Measurements from ENCODE around the gene HLA-DPA1.
"Not testable (repeated sequence)": the region's sequence is repeated elsewhere in the genome, so short reads cannot be mapped to it uniquely, and the experiment has no call there.

Gene HLA-DPA1

DNA sequence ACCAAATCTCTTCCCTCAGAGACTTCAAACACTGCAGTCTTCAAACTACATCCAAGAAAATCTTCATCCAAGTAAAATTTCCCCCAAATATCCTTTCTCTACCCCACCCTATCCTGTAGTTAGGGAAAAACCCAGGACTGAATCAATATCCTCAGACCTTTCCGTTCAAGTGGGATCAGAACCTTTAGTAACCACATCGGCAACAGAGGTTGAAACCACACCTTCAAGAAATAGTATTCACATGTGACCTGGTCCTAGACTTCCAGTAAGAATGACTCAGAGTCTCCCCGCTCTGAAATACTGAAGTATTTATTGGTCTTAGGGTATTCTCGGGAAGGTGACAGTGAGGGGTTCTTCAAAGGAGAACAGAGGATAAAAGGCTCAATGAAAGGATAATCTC, 8.7 kb downstream of the HLA-DPA1 start:
- H3K4me3 ChIP-seq (ENCODE audit: low read depth in 1 of 2, low read length in 2 of 2), result no peak overlapping the region
- H2AFZ ChIP-seq (ENCODE audit: low read depth, low read length), result no peak overlapping the region
- no peaks in the 10 kb centered on the region for H3K79me2 ChIP-seq (ENCODE audit: insufficient read depth, low read length)
- H3K27me3 ChIP-seq (ENCODE audit: insufficient read depth, low read length, poor library complexity), result peaks cover 38% of the 10 kb centered on the region
- H3K4me1 ChIP-seq (ENCODE audit: insufficient read depth, low read length), result no peaks in the 10 kb centered on the region
- H3K27ac ChIP-seq (ENCODE audit: low read length), result no peak overlapping the region
- no peaks in the 10 kb centered on the region for H4K20me1 ChIP-seq (ENCODE audit: insufficient read depth, low read length)
- no peaks in the 10 kb centered on the region for H3K9me3 ChIP-seq (ENCODE audit: insufficient read depth, low read length, severe bottlenecking)
- DNase-seq (no peak), ATAC-seq (ENCODE audit: insufficient read depth, low read depth) (no peak)
- H3K9ac ChIP-seq (ENCODE audit: low read depth, low read length), result no peak overlapping the region
- no peak overlapping the region for H3K4me2 ChIP-seq (ENCODE audit: insufficient read depth, low read length)
- no peaks in the 10 kb centered on the region for H3K36me3 ChIP-seq (ENCODE audit: insufficient read depth, low read length)
- TF ChIP-seq EZH2 (IDR thresholded peaks at IDR 0.05; ENCODE audit: borderline replicate concordance, low read depth, low read length, severe bottlenecking), result no peak
- TF ChIP-seq, protein P1, sequence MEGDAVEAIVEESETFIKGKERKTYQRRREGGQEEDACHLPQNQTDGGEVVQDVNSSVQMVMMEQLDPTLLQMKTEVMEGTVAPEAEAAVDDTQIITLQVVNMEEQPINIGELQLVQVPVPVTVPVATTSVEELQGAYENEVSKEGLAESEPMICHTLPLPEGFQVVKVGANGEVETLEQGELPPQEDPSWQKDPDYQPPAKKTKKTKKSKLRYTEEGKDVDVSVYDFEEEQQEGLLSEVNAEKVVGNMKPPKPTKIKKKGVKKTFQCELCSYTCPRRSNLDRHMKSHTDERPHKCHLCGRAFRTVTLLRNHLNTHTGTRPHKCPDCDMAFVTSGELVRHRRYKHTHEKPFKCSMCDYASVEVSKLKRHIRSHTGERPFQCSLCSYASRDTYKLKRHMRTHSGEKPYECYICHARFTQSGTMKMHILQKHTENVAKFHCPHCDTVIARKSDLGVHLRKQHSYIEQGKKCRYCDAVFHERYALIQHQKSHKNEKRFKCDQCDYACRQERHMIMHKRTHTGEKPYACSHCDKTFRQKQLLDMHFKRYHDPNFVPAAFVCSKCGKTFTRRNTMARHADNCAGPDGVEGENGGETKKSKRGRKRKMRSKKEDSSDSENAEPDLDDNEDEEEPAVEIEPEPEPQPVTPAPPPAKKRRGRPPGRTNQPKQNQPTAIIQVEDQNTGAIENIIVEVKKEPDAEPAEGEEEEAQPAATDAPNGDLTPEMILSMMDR (IDR thresholded peaks at IDR 0.05; ENCODE audit: borderline replicate concordance, extremely low read depth, low read length, poor library complexity, severe bottlenecking), result no peak

GRCh38 chr6:33063435-33063834, 10.0 kb downstream of the HLA-DPA1 start:
- H3K27ac ChIP-seq (ENCODE audit: low read length); H3K9me3 ChIP-seq (ENCODE audit: insufficient read depth, low read length, severe bottlenecking); DNase-seq; H3K4me1 ChIP-seq (ENCODE audit: insufficient read depth, low read length); H4K20me1 ChIP-seq (ENCODE audit: insufficient read depth, low read length); H3K36me3 ChIP-seq (ENCODE audit: insufficient read depth, low read length); H3K9ac ChIP-seq (ENCODE audit: low read depth, low read length); H3K4me3 ChIP-seq (ENCODE audit: low read depth in 1 of 2, low read length in 2 of 2); H3K4me2 ChIP-seq (ENCODE audit: insufficient read depth, low read length); H3K79me2 ChIP-seq (ENCODE audit: insufficient read depth, low read length); ATAC-seq (ENCODE audit: insufficient read depth, low read depth); H2AFZ ChIP-seq (ENCODE audit: low read depth, low read length): not testable (repeated sequence)
- peaks cover 27% of the 10 kb centered on the region for H3K27me3 ChIP-seq (ENCODE audit: insufficient read depth, low read length, poor library complexity)

GRCh38 chr6:33061987-33062386, 11.5 kb downstream of the HLA-DPA1 start:
- Histone ChIP-seq H3K4me1 (ENCODE audit: insufficient read depth, low read length) (no peaks in the 10 kb centered on the region), H3K9ac (ENCODE audit: low read depth, low read length) (no peak overlapping the region), H3K4me2 (ENCODE audit: insufficient read depth, low read length) (no peak overlapping the region), H3K79me2 (ENCODE audit: insufficient read depth, low read length) (no peaks in the 10 kb centered on the region), H2AFZ (ENCODE audit: low read depth, low read length) (no peak overlapping the region), H3K9me3 (ENCODE audit: insufficient read depth, low read length, severe bottlenecking) (no peaks in the 10 kb centered on the region), H3K27me3 (ENCODE audit: insufficient read depth, low read length, poor library complexity) (peaks cover 27% of the 10 kb centered on the region), H3K36me3 (ENCODE audit: insufficient read depth, low read length) (no peaks in the 10 kb centered on the region), H3K27ac (ENCODE audit: low read length) (no peak overlapping the region), H4K20me1 (ENCODE audit: insufficient read depth, low read length) (no peaks in the 10 kb centered on the region), H3K4me3 (ENCODE audit: low read depth in 1 of 2, low read length in 2 of 2) (no peak overlapping the region)
- no peak for ATAC-seq (ENCODE audit: insufficient read depth, low read depth)
- DNase-seq, result no peak
- TF ChIP-seq, protein P1 (IDR thresholded peaks at IDR 0.05; ENCODE audit: borderline replicate concordance, extremely low read depth, low read length, poor library complexity, severe bottlenecking), result no peak
- TF ChIP-seq EZH2 (IDR thresholded peaks at IDR 0.05; ENCODE audit: borderline replicate concordance, low read depth, low read length, severe bottlenecking), result no peak

DNA sequence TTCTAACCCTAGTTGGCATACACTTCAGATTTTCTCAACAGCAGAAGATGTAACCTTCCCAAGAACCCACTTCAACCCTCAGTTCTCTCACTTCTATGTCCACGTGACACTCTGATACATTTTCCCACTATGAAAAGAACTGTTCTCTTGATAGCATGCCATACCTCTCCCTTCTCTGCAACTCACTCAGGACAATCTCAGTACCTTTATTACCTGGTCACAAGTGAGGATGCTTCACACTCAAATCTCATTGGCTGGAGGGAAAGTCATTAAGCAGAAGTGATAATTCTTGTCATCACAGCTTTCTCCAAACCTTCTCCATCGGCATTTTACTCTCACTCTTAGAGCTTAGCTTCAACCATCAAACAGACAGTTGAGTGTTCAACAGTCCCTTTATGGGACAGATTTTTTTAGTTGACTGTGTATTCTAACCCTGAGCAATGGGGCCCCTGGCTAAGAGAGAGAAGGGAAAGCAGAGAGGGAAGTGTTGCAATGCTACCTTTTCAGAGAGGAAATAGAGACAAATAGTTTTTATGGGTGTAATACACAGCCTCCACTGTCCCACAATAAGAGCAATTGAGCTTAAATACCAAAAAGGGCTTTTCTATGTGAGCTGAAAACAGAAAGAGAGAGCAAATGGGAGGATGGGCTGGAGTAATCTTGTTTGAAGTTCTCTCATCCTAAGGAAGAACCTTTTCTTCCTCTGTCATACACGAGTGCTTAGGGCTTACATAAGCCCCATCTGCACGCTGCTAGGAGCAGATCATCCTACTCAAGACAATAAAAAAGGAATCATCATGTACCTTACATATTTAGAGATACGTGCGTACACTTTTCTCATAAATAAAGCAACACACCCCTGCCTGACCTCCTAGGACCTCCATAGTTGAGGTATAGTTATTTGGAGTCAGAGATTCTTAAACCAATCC, 16.0 kb downstream of the HLA-DPA1 start:
- H3K9ac ChIP-seq (ENCODE audit: low read depth, low read length), result no peak overlapping the region
- H3K4me2 ChIP-seq (ENCODE audit: insufficient read depth, low read length), result no peak overlapping the region
- no peak overlapping the region for H2AFZ ChIP-seq (ENCODE audit: low read depth, low read length)
- ATAC-seq (ENCODE audit: insufficient read depth, low read depth), result no peak
- TF ChIP-seq, protein P1 (IDR thresholded peaks at IDR 0.05; ENCODE audit: borderline replicate concordance, extremely low read depth, low read length, poor library complexity, severe bottlenecking), result no peak
- TF ChIP-seq EZH2 (IDR thresholded peaks at IDR 0.05; ENCODE audit: borderline replicate concordance, low read depth, low read length, severe bottlenecking), result no peak
- no peaks in the 10 kb centered on the region for H4K20me1 ChIP-seq (ENCODE audit: insufficient read depth, low read length)
- H3K4me3 ChIP-seq (ENCODE audit: low read depth in 1 of 2, low read length in 2 of 2), result no peak overlapping the region
- H3K27me3 ChIP-seq (ENCODE audit: insufficient read depth, low read length, poor library complexity), result peaks cover 6% of the 10 kb centered on the region
- H3K36me3 ChIP-seq (ENCODE audit: insufficient read depth, low read length), result no peaks in the 10 kb centered on the region
- no peak overlapping the region for H3K27ac ChIP-seq (ENCODE audit: low read length)
- no peaks in the 10 kb centered on the region for H3K79me2 ChIP-seq (ENCODE audit: insufficient read depth, low read length)
- H3K9me3 ChIP-seq (ENCODE audit: insufficient read depth, low read length, severe bottlenecking), result no peaks in the 10 kb centered on the region
- no peak for DNase-seq
- no peaks in the 10 kb centered on the region for H3K4me1 ChIP-seq (ENCODE audit: insufficient read depth, low read length)

Measured in DND-41 (cell line).